Suprapubic skin (tissue), 4 donors: ENCODE results near the gene APLF.
"Not testable (repeated sequence)": the region's sequence is repeated elsewhere in the genome, so short reads cannot be mapped to it uniquely, and the experiment has no call there.

Source experiments
- CTCF ChIP-seq, 2 donors: fragments of 200-600 bp in 1 of 2; fragments of 450-650 bp in 1 of 2; sonication (generic) in 1 of 2; IDR thresholded peaks; one replicate each; pipeline ENCODE4 v1.5.1; 2016 to 2019; ENCODE audit warnings: antibody characterized with exemption in 2 of 2, mild to moderate bottlenecking in 1 of 2, moderate library complexity in 1 of 2
- EP300 ChIP-seq: sonication (generic); formaldehyde crosslinking; IDR thresholded peaks from one replicate; pipeline ENCODE4 v1.6.1; 2017; ENCODE audit warnings: antibody characterized with exemption
- POLR2A ChIP-seq, 2 donors: fragments of 450-650 bp; IDR thresholded peaks; one replicate each; pipeline ENCODE4 v1.6.1; 2017; ENCODE audit warnings: antibody characterized with exemption in 2 of 2, mild to moderate bottlenecking in 2 of 2, moderate library complexity in 2 of 2
- POLR2AphosphoS5 ChIP-seq, 3 donors: sonication (generic); formaldehyde crosslinking; IDR thresholded peaks; one replicate each; pipeline ENCODE4 v1.6.1; 2017; ENCODE audit warnings: antibody characterized with exemption in 3 of 3

GRCh38 chr2:68526943-68527342 is 59.6 kb downstream of the APLF start:
- TF ChIP-seq POLR2A (IDR thresholded peaks at IDR 0.05); CTCF (IDR thresholded peaks at IDR 0.05); POLR2AphosphoS5 (IDR thresholded peaks at IDR 0.05); EP300: not testable (repeated sequence)
